ENCODE results near the gene FES.

DNA sequence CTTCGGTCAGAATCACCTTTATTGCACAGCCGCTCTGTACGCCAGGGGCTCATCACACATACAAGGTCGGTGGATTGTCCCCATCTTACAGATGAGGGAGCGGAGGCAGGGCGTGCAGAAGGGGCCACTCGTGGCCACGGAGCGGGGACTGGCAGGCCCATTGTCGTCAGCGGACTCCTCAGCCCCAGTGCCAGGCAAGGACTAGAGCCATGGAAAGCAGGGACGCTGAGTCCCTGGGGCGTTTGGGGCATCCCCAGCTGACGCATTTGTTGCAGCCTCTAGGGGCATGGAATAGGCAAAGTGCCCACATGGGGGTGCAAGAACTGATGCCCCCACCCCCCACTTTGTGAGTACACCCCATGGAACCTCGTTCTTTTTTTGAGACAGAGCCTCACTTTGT, 45.8 kb upstream of the FES start:
- TF ChIP-seq, protein P1, sequence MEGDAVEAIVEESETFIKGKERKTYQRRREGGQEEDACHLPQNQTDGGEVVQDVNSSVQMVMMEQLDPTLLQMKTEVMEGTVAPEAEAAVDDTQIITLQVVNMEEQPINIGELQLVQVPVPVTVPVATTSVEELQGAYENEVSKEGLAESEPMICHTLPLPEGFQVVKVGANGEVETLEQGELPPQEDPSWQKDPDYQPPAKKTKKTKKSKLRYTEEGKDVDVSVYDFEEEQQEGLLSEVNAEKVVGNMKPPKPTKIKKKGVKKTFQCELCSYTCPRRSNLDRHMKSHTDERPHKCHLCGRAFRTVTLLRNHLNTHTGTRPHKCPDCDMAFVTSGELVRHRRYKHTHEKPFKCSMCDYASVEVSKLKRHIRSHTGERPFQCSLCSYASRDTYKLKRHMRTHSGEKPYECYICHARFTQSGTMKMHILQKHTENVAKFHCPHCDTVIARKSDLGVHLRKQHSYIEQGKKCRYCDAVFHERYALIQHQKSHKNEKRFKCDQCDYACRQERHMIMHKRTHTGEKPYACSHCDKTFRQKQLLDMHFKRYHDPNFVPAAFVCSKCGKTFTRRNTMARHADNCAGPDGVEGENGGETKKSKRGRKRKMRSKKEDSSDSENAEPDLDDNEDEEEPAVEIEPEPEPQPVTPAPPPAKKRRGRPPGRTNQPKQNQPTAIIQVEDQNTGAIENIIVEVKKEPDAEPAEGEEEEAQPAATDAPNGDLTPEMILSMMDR (IDR thresholded peaks at IDR 0.05), result no peak
- TF ChIP-seq POLR2A (IDR thresholded peaks at IDR 0.05) (no peak), EP300 (IDR thresholded peaks at IDR 0.05) (no peak)

Data from tibial nerve (tissue), 4 donors.